ENCODE measurements around the gene C22orf42.

GRCh38 chr22:32127904-32128303 is 31.2 kb downstream of the C22orf42 start:
- TF ChIP-seq CTCF (IDR thresholded peaks at IDR 0.05; ENCODE audit: insufficient read depth, low read depth, low read length) (no peak), EZH2 (IDR thresholded peaks at IDR 0.05; ENCODE audit: insufficient read depth, low read length) (no peak)

All from astrocyte (in vitro differentiated cells and primary cell).